Measurements from ENCODE around the gene ASB16. TPM values are rescaled to one million over a fixed set of nuclear protein-coding genes. Genes with fewer than 3 reads are reported as not detected.

ASB16 gene
- total and polyA plus RNA-seq, 3 donors from 2014 or later = 0.86 to 5.7 (median 2.5) TPM

DNA sequence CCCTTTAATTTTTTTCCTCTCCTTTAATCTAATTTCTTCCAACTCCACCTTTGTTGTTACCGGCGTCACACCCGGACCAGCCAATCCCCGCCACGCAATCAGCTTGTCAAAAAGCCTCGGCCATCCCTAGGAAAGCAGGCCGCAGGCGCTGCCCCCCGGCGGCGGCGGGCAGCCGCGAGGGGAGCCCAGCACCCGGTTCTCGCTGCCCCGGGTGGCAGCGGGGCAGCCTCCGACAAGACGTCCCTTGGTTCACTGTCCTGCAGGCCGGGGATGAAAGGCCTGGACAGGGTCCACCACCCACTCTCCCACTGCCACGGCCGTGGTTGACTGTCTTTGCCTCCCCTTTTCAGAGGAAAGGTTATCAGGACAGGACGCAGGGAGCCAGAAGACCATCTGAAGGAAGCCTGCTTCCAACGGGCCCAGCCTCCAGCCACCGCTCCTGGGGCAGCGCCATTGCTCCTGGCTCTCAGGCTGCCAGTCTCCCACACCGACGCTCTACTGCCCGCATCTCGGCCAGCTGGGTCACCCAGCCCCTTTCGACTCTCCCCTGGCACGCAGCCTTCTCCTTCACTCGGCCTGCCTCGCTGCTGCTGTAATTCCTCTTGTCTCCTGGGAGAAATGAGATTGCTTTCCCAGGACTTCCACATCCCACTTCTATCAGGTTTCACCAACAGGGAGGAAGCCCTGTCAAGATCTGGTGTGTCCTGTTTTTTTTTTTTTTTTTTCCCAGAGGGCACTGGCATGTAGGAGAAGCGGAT is 51.8 kb downstream of the ASB16 start:
- intact Hi-C loops (cut with DNase I; ENCODE audit: low total_unique reads) = loop anchor here (5.0 kb wide), 1 partner anchor 100 kb away; the partner anchor contains the start of gene SLC25A39
- DNase-seq = peak; percentile 92
- Histone ChIP-seq H3K4me1 (peaks cover 29% of the 10 kb centered on the region), H3K27me3 (no peaks in the 10 kb centered on the region), H3K27ac (peak overlapping the region; percentile 91 to 99), H3K4me3 (peak overlapping the region; percentile 78 to 93), H3K36me3 (ENCODE audit: low read depth, missing control alignments) (no peaks in the 10 kb centered on the region), H3K9me3 (no peaks in the 10 kb centered on the region)
- WGBS, 2 donors = 1 to 4% methylated on average over 32 to 36 of the region's 36 CpGs
- TF ChIP-seq CTCF (IDR thresholded peaks at IDR 0.05) = peak in 1 of 3 experiments; percentile 1
- TF ChIP-seq POLR2A (IDR thresholded peaks at IDR 0.05) = peak; percentile 33

DNA sequence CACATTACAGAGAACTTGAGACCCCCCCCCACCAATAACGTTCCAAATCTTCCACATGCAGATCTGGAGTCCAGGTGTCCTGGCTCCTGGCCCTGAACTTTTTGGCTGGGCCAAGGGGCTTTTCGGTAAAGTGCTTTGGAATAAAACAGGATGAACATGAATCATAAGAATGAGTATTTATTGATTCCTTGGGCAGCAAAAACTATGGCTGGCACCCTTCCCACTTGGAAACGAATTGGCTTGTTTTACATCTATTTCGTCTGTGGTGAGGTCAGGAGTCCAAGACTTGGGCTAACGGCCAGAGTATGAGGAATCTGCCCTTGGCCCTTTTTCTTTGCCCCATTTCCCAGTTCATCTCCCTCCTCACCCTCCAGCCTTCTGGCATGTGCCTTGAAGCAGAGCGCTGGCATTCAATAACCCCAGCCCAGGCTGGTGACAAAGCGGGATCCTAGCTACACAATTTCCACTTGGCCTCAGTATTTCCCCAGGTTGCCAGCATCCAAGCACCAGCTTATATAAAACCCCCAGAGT is 53.1 kb downstream of the ASB16 start:
- TF ChIP-seq POLR2A (IDR thresholded peaks at IDR 0.05) (no peak), CTCF (IDR thresholded peaks at IDR 0.05) (no peak)
- Histone ChIP-seq H3K4me1 (peaks cover 20% of the 10 kb centered on the region), H3K27me3 (no peaks in the 10 kb centered on the region), H3K27ac (peak overlapping the region; percentile 91 to 99), H3K4me3 (no peak overlapping the region), H3K9me3 (no peaks in the 10 kb centered on the region), H3K36me3 (ENCODE audit: low read depth, missing control alignments) (no peaks in the 10 kb centered on the region)
- intact Hi-C loops (cut with DNase I; ENCODE audit: low total_unique reads) = loop anchor here (5.0 kb wide), 1 partner anchor 99 kb away; the partner anchor contains the start of gene SLC25A39
- DNase-seq = peak; percentile 66
- WGBS, 2 donors = 30 to 31% methylated on average over 7 of the region's 7 CpGs

Small RNA genes lying within 50 kb of the gene (microRNA-seq; reads per million reads assigned to microRNA genes)
- gene MIR6782 (ENCODE audit: borderline number of aligned reads in 2 of 2, borderline replicate concordance in 1 of 2) = 0 reads per million in 2 donors

Small RNA genes lying within 50 kb of the gene (small RNA-seq; reads per million reads assigned to genes)
- 0 reads per million in 2 donors for gene MIR6782
- gene RNU6-131P = 0 to 0.09 reads per million in 2 donors

Other genes with a start within 250 kb of the ASB16 start
- not detected for gene PPY, start 228.2 kb upstream of the ASB16 start, total RNA-seq
- 0.99 TPM for gene PPY, start 228.2 kb upstream of the ASB16 start, polyA plus RNA-seq (ENCODE audit: insufficient read depth, low read depth, low replicate concordance)
- gene PYY, start 216.8 kb upstream of the ASB16 start, total RNA-seq = under 1 TPM in 1 of 2 donors, not detected in 1; 0.37 TPM
- gene PYY, start 216.8 kb upstream of the ASB16 start, polyA plus RNA-seq (ENCODE audit: insufficient read depth, low read depth, low replicate concordance) = 1.5 TPM
- gene NAGS, start 166.1 kb upstream of the ASB16 start, total RNA-seq = 1 to 10 TPM; 2.5 to 3.1 TPM
- gene NAGS, start 166.1 kb upstream of the ASB16 start, polyA plus RNA-seq (ENCODE audit: insufficient read depth, low read depth, low replicate concordance) = 6.5 TPM
- 10 to 100 TPM; 38.4 to 63.3 TPM for gene TMEM101, start 155.7 kb upstream of the ASB16 start, total RNA-seq
- 51.1 TPM for gene TMEM101, start 155.7 kb upstream of the ASB16 start, polyA plus RNA-seq (ENCODE audit: insufficient read depth, low read depth, low replicate concordance)
- 10 to 100 TPM; 52.7 to 74.4 TPM for gene LSM12, start 104.0 kb upstream of the ASB16 start, total RNA-seq
- gene LSM12, start 104.0 kb upstream of the ASB16 start, polyA plus RNA-seq (ENCODE audit: insufficient read depth, low read depth, low replicate concordance) = 57.6 TPM
- gene G6PC3, start 100.0 kb upstream of the ASB16 start, total RNA-seq = 10 to 100 TPM; 58.0 to 85.5 TPM
- 109 TPM for gene G6PC3, start 100.0 kb upstream of the ASB16 start, polyA plus RNA-seq (ENCODE audit: insufficient read depth, low read depth, low replicate concordance)
- gene HDAC5, start 47.1 kb upstream of the ASB16 start, total RNA-seq = 100 to 1,000 TPM in 1 of 2 donors, 10 to 100 TPM in 1; 94.1 to 141 TPM
- gene HDAC5, start 47.1 kb upstream of the ASB16 start, polyA plus RNA-seq (ENCODE audit: insufficient read depth, low read depth, low replicate concordance) = 43.3 TPM
- 10 to 100 TPM; 20.0 to 20.2 TPM for gene HROB, start 28.8 kb upstream of the ASB16 start, total RNA-seq
- 22.7 TPM for gene HROB, start 28.8 kb upstream of the ASB16 start, polyA plus RNA-seq (ENCODE audit: insufficient read depth, low read depth, low replicate concordance)
- gene TMUB2, start 16.3 kb downstream of the ASB16 start, total RNA-seq = 10 to 100 TPM; 60.0 to 63.1 TPM
- gene TMUB2, start 16.3 kb downstream of the ASB16 start, polyA plus RNA-seq (ENCODE audit: insufficient read depth, low read depth, low replicate concordance) = 76.7 TPM
- 100 to 1,000 TPM; 100 to 101 TPM for gene ATXN7L3, start 29.2 kb downstream of the ASB16 start, total RNA-seq
- gene ATXN7L3, start 29.2 kb downstream of the ASB16 start, polyA plus RNA-seq (ENCODE audit: insufficient read depth, low read depth, low replicate concordance) = 76.5 TPM
- 10 to 100 TPM; 69.6 to 78.7 TPM for gene UBTF, start 49.0 kb downstream of the ASB16 start, total RNA-seq
- gene UBTF, start 49.0 kb downstream of the ASB16 start, polyA plus RNA-seq (ENCODE audit: insufficient read depth, low read depth, low replicate concordance) = 54.2 TPM
- under 1 TPM; 0.37 to 0.71 TPM for gene SLC4A1, start 97.4 kb downstream of the ASB16 start, total RNA-seq
- 0.12 TPM for gene SLC4A1, start 97.4 kb downstream of the ASB16 start, polyA plus RNA-seq (ENCODE audit: insufficient read depth, low read depth, low replicate concordance)
- 10 to 100 TPM; 14.6 to 53.1 TPM for gene RUNDC3A, start 137.9 kb downstream of the ASB16 start, total RNA-seq
- gene RUNDC3A, start 137.9 kb downstream of the ASB16 start, polyA plus RNA-seq (ENCODE audit: insufficient read depth, low read depth, low replicate concordance) = 17.5 TPM
- 100 to 1,000 TPM; 131 to 176 TPM for gene SLC25A39, start 154.1 kb downstream of the ASB16 start, total RNA-seq
- gene SLC25A39, start 154.1 kb downstream of the ASB16 start, polyA plus RNA-seq (ENCODE audit: insufficient read depth, low read depth, low replicate concordance) = 141 TPM
- 100 to 1,000 TPM; 263 to 489 TPM for gene GRN, start 174.6 kb downstream of the ASB16 start, total RNA-seq
- gene GRN, start 174.6 kb downstream of the ASB16 start, polyA plus RNA-seq (ENCODE audit: insufficient read depth, low read depth, low replicate concordance) = 161 TPM
- 1 to 10 TPM; 2.0 to 3.6 TPM for gene FAM171A2, start 193.1 kb downstream of the ASB16 start, total RNA-seq
- 1.3 TPM for gene FAM171A2, start 193.1 kb downstream of the ASB16 start, polyA plus RNA-seq (ENCODE audit: insufficient read depth, low read depth, low replicate concordance)
- gene ITGA2B, start 218.9 kb downstream of the ASB16 start, total RNA-seq = 1 to 10 TPM; 5.1 to 6.7 TPM
- 6.0 TPM for gene ITGA2B, start 218.9 kb downstream of the ASB16 start, polyA plus RNA-seq (ENCODE audit: insufficient read depth, low read depth, low replicate concordance)